ENCODE data around the gene ACP5. TPM values are rescaled to one million over a fixed set of nuclear protein-coding genes. Genes with fewer than 3 reads are reported as not detected.

The ACP5 gene
- total RNA-seq, 1 donor from 2014 or later, result 0.26 TPM

- DNase-seq (ENCODE audit: low read depth in 2 of 2), result no peak
Observed at GRCh38 chr19:11547929-11548700, 29.3 kb downstream of the ACP5 start.

- no peak for DNase-seq (ENCODE audit: low read depth in 2 of 2)
Observed at GRCh38 chr19:11541238-11541637, 36.2 kb downstream of the ACP5 start.

GRCh38 chr19:11540645-11541044 lies 36.8 kb downstream of the ACP5 start:
- DNase-seq (ENCODE audit: low read depth in 2 of 2), result no peak

- no peak for DNase-seq (ENCODE audit: low read depth in 2 of 2)
Observed at GRCh38 chr19:11539495-11540365, 37.7 kb downstream of the ACP5 start.

- DNase-seq (ENCODE audit: low read depth in 2 of 2), result no peak
Observed at GRCh38 chr19:11538232-11539036, 39.0 kb downstream of the ACP5 start, which contains the start of gene CNN1. TSS of gene CNN1 (plus strand) at chr19:11538851. CDS start at chr19:11538928, 77 bp downstream.

GRCh38 chr19:11535792-11536595 lies 41.5 kb downstream of the ACP5 start:
- peak; percentile 67 to 88 for DNase-seq (ENCODE audit: low read depth in 2 of 2)

- DNase-seq (ENCODE audit: low read depth in 2 of 2), result no peak
Observed at GRCh38 chr19:11534948-11535347, 42.5 kb downstream of the ACP5 start.

- no peak for DNase-seq (ENCODE audit: low read depth in 2 of 2)
Observed at GRCh38 chr19:11534538-11534937, 42.9 kb downstream of the ACP5 start.

GRCh38 chr19:11530432-11530831 lies 47.0 kb downstream of the ACP5 start:
- DNase-seq (ENCODE audit: low read depth in 2 of 2), result peak; percentile 66 to 87

GRCh38 chr19:11528551-11529341 lies 48.7 kb downstream of the ACP5 start, which contains the start of gene ECSIT:
TSS of gene ECSIT (minus strand) at chr19:11529134. CDS start at chr19:11519170, 9,964 bp downstream.
- DNase-seq (ENCODE audit: low read depth in 2 of 2), result peak; percentile 90 to 97

Other genes with a start within 250 kb of the ACP5 start
- 34.7 and 35.5 TPM in 2 replicates for gene RAB3D, start 238.0 kb downstream of the ACP5 start, total RNA-seq
- 77.7 and 127 TPM in 2 replicates for gene TMEM205, start 231.4 kb downstream of the ACP5 start, total RNA-seq
- 3.9 and 7.0 TPM in 2 replicates for gene CCDC159, start 231.1 kb downstream of the ACP5 start, total RNA-seq
- 4.2 and 10.1 TPM in 2 replicates for gene PLPPR2, start 222.2 kb downstream of the ACP5 start, total RNA-seq
- gene SWSAP1, start 203.0 kb downstream of the ACP5 start, total RNA-seq, result 1.0 and 1.1 TPM in 2 replicates
- gene EPOR, start 193.3 kb downstream of the ACP5 start, total RNA-seq, result 4.2 and 6.8 TPM in 2 replicates
- 0.63 and 0.64 TPM in 2 replicates for gene RGL3, start 158.3 kb downstream of the ACP5 start, total RNA-seq
- gene ODAD3, start 142.5 kb downstream of the ACP5 start, total RNA-seq, result under 0.01 and 0.13 TPM in 2 replicates
- gene PRKCSH, start 142.0 kb downstream of the ACP5 start, total RNA-seq, result 101 and 136 TPM in 2 replicates
- gene ELAVL3, start 96.6 kb downstream of the ACP5 start, total RNA-seq, result not detected in 2 replicates
- gene ZNF653, start 71.8 kb downstream of the ACP5 start, total RNA-seq, result 5.3 and 5.4 TPM in 2 replicates
- gene ECSIT, start 48.5 kb downstream of the ACP5 start, total RNA-seq, result 22.4 and 22.6 TPM in 2 replicates
- not detected in 2 replicates for gene CNN1, start 38.8 kb downstream of the ACP5 start, total RNA-seq
- gene ELOF1, start 18.4 kb downstream of the ACP5 start, total RNA-seq, result 23.8 and 24.1 TPM in 2 replicates
- gene ZNF627, start 19.8 kb upstream of the ACP5 start, total RNA-seq, result 17.3 and 21.4 TPM in 2 replicates
- 7.1 and 9.1 TPM in 2 replicates for gene ZNF823, start 161.3 kb upstream of the ACP5 start, total RNA-seq
- 8.0 and 9.4 TPM in 2 replicates for gene ZNF441, start 189.4 kb upstream of the ACP5 start, total RNA-seq
- 0.89 and 1.5 TPM in 2 replicates for gene ZNF491, start 220.9 kb upstream of the ACP5 start, total RNA-seq
- 5.9 and 7.2 TPM in 2 replicates for gene ZNF440, start 236.6 kb upstream of the ACP5 start, total RNA-seq

Data from dermis microvascular lymphatic vessel endothelial cell (primary cell).